ENCODE results near the gene COL5A2.

DNA sequence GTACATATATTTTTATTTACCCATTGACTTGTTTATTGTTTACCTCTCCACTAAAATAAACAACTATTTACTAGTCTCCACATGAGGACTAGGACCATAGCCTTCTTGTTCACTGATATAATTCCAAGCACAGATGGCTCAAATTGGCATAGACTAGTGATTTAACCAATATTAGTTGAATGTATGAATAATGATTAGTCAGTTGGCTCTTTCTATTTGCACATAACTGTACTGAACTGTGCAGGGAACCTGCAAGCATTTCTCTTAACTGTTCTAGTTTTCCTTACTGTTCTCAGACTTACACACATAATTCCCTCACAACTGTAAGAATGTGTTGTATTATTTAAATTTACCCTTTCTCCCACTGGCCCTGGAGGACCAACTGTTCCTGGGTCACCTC, 113.5 kb downstream of the COL5A2 start:
- TF ChIP-seq, protein P1, sequence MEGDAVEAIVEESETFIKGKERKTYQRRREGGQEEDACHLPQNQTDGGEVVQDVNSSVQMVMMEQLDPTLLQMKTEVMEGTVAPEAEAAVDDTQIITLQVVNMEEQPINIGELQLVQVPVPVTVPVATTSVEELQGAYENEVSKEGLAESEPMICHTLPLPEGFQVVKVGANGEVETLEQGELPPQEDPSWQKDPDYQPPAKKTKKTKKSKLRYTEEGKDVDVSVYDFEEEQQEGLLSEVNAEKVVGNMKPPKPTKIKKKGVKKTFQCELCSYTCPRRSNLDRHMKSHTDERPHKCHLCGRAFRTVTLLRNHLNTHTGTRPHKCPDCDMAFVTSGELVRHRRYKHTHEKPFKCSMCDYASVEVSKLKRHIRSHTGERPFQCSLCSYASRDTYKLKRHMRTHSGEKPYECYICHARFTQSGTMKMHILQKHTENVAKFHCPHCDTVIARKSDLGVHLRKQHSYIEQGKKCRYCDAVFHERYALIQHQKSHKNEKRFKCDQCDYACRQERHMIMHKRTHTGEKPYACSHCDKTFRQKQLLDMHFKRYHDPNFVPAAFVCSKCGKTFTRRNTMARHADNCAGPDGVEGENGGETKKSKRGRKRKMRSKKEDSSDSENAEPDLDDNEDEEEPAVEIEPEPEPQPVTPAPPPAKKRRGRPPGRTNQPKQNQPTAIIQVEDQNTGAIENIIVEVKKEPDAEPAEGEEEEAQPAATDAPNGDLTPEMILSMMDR (IDR thresholded peaks at IDR 0.05) = no peak
- TF ChIP-seq POLR2A (IDR thresholded peaks at IDR 0.05) = no peak
